Activated naive CD4-positive, alpha-beta T cell treated with anti-CD3 and anti-CD28 coated beads, Interleukin-2, amount 50 U/mL, for 24 hours (primary cell): ENCODE results near the gene SLC16A6.
"Not testable (repeated sequence)": the region's sequence is repeated elsewhere in the genome, so short reads cannot be mapped to it uniquely, and the experiment has no call there.

ENCODE experiments used
- H3K27ac Mint-ChIP-seq: one replicate; pipeline ENCODE4 v1.8.0; 2021; ENCODE audit warnings: mild to moderate bottlenecking, mixed read lengths
- H3K27me3 Mint-ChIP-seq: one replicate; pipeline ENCODE4 v1.8.0; 2021; ENCODE audit warnings: mixed read lengths
- H3K36me3 Mint-ChIP-seq: one replicate; pipeline ENCODE4 v1.8.0; 2021; ENCODE audit warnings: mixed read lengths
- H3K4me1 Mint-ChIP-seq: one replicate; pipeline ENCODE4 v1.8.0; 2021; ENCODE audit warnings: mixed read lengths
- H3K4me3 Mint-ChIP-seq: one replicate; pipeline ENCODE4 v1.8.0; 2021; ENCODE audit warnings: mild to moderate bottlenecking, mixed read lengths
- H3K9me3 Mint-ChIP-seq: one replicate; pipeline ENCODE4 v1.8.0; 2021; ENCODE audit warnings: mixed read lengths

The SLC16A6 gene

DNA sequence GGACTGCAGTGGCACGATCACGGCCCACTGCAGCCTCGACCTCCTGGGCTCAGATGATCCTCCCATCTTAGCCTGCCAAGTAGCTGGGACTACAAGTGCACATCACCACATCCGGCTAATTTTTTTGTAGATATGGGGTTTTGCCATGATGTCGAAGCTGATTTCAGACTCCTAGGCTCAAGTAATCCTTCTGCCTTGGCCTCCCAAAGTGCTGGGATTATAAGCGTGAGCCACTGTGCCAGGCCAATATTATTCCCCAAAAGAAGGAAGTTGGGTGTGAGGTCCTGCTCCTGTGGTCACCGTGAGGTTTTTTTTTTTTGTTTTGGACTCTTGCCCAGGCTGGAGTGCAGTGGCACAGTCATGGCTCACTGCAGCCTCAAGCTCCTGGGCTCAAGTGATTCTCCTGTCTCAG lies 41.6 kb downstream of the SLC16A6 start:
- Mint-ChIP-seq H3K36me3 (peaks cover 11% of the 10 kb centered on the region), H3K27ac (peak overlapping the region; percentile 94)

GRCh38 chr17:68248891-68249290 lies 42.0 kb downstream of the SLC16A6 start:
- H3K27me3 Mint-ChIP-seq: no peaks in the 10 kb centered on the region
- peaks cover 59% of the 10 kb centered on the region for H3K4me1 Mint-ChIP-seq
- H3K4me3 Mint-ChIP-seq: peak overlapping the region; percentile 94
- peak overlapping the region; percentile 94 for H3K27ac Mint-ChIP-seq
- peaks cover 9% of the 10 kb centered on the region for H3K36me3 Mint-ChIP-seq
- no peaks in the 10 kb centered on the region for H3K9me3 Mint-ChIP-seq

More for the DNA sequence above, 41.6 kb downstream of the SLC16A6 start:
- peak overlapping the region; percentile 94 for H3K4me3 Mint-ChIP-seq
- H3K27me3 Mint-ChIP-seq: no peaks in the 10 kb centered on the region
- no peaks in the 10 kb centered on the region for H3K9me3 Mint-ChIP-seq
- H3K4me1 Mint-ChIP-seq: peaks cover 63% of the 10 kb centered on the region

GRCh38 chr17:68248199-68248825 lies 42.6 kb downstream of the SLC16A6 start:
- peak overlapping the region; percentile 94 for H3K27ac Mint-ChIP-seq
- no peaks in the 10 kb centered on the region for H3K9me3 Mint-ChIP-seq
- H3K36me3 Mint-ChIP-seq: peaks cover 9% of the 10 kb centered on the region
- peak overlapping the region; percentile 94 for H3K4me3 Mint-ChIP-seq
- H3K27me3 Mint-ChIP-seq: no peaks in the 10 kb centered on the region
- peaks cover 53% of the 10 kb centered on the region for H3K4me1 Mint-ChIP-seq

DNA sequence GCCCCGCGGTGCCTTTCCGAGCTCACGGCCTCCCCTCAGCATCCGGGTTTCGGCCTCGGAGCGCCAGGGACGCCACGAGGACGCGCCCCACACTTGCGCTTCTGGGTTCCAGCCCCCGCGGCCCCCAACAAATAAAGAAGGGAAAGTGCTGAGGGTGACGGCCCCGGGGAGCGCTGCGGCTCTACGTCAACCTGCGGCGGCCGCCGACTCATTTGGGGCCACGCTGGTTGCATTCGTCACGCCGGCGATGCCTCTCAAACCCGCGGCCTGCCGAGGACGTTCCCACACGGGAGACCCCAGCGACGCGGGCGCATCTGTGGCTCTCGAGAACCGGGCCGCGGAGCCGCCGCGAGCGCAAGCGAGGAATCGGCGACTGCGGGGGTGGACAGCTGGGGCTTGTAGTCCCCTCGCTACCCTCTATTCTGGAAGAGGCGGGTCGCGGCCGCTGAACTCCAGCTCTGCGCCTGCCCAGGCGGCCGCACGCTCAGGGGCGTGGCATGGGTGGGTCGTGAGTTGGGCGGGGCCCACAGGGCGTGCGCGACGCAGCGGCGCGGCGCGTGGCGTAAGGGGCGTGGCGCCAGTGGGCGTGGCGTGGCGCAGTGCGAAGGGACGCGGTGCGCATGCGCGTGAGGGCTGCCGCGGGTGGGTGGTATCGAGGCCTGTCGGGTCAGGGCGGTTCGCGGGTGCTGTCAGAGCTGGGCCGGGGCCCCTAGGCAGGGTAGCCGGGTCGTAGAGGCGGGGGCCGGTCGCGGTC lies 43.3 kb downstream of the SLC16A6 start, which contains the start of gene AMZ2:
TSS of gene AMZ2 (plus strand) at position 599 of the 754 bp plus-strand sequence. CDS start 2,145 bp downstream, outside the sequence.
- peak within 1 kb of the TSS; percentile 94 for H3K27ac Mint-ChIP-seq
- H3K27me3 Mint-ChIP-seq: no peaks in the 10 kb centered on the region
- peaks cover 46% of the 10 kb centered on the region for H3K4me1 Mint-ChIP-seq
- peak within 1 kb of the TSS; percentile 94 for H3K4me3 Mint-ChIP-seq
- no peaks in the 10 kb centered on the region for H3K9me3 Mint-ChIP-seq
- H3K36me3 Mint-ChIP-seq: peaks cover 4% of the 10 kb centered on the region

DNA sequence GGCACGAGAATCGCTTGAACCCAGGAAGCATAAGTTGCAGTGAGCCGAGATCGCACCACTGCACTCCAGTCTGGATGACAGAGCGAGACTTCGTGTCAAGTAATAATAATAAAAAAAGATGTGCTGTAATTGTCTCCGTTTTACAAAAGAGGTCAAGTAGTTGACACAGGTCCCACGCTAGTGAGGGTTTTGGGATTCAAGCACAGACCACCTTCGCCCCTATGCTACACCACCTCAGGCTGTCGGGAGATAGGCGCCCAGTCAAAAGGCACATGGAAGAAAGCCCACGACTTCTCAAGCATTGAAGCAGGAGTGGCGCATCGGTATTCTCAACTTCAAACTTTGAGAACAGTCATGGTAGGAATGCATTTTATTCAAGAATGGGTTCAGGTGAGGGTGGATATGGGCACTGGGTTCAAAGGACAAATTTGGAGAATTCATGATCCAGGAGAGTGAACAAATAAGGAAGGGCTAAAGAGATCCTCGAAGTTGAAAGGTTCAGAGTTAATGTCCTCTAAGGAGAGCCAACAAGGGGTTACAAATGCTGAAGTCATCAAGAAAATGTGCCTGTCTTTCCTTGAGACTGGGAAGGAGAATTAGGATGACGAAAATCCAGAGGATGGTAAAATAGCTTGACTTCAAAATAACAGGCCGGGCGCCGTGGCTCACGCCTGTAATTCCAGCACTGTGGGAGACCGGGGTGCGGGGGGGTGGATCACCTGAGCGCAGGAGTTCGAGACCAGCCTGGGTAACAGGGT lies 44.5 kb downstream of the SLC16A6 start:
- Mint-ChIP-seq H3K4me3 (peak overlapping the region; percentile 94), H3K9me3 (no peaks in the 10 kb centered on the region), H3K36me3 (peaks cover 2% of the 10 kb centered on the region), H3K27me3 (no peaks in the 10 kb centered on the region), H3K4me1 (peaks cover 45% of the 10 kb centered on the region), H3K27ac (peak overlapping the region; percentile 90)

- H3K36me3 Mint-ChIP-seq: no peaks in the 10 kb centered on the region
- H3K4me3 Mint-ChIP-seq: peak overlapping the region; percentile 49
- peak overlapping the region; percentile 98 for H3K27ac Mint-ChIP-seq
- H3K27me3 Mint-ChIP-seq: no peaks in the 10 kb centered on the region
- no peaks in the 10 kb centered on the region for H3K9me3 Mint-ChIP-seq
- peaks cover 50% of the 10 kb centered on the region for H3K4me1 Mint-ChIP-seq
Measured at GRCh38 chr17:68239632-68240366, 51.1 kb downstream of the SLC16A6 start.

- peaks cover 49% of the 10 kb centered on the region for H3K4me1 Mint-ChIP-seq
- peak overlapping the region; percentile 98 for H3K27ac Mint-ChIP-seq
- H3K4me3 Mint-ChIP-seq: peak overlapping the region; percentile 49
- no peaks in the 10 kb centered on the region for H3K27me3 Mint-ChIP-seq
- H3K9me3 Mint-ChIP-seq: no peaks in the 10 kb centered on the region
- no peaks in the 10 kb centered on the region for H3K36me3 Mint-ChIP-seq
Measured at GRCh38 chr17:68238871-68239253, 52.1 kb downstream of the SLC16A6 start.

- peak overlapping the region; percentile 85 for H3K4me3 Mint-ChIP-seq
- no peaks in the 10 kb centered on the region for H3K27me3 Mint-ChIP-seq
- no peaks in the 10 kb centered on the region for H3K36me3 Mint-ChIP-seq
- no peaks in the 10 kb centered on the region for H3K9me3 Mint-ChIP-seq
- H3K4me1 Mint-ChIP-seq: peaks cover 49% of the 10 kb centered on the region
- H3K27ac Mint-ChIP-seq: peak overlapping the region; percentile 98
Measured at GRCh38 chr17:68238164-68238870, 52.6 kb downstream of the SLC16A6 start.

GRCh38 chr17:68237369-68238163 lies 53.4 kb downstream of the SLC16A6 start:
- H3K27me3 Mint-ChIP-seq, H3K36me3 Mint-ChIP-seq, H3K9me3 Mint-ChIP-seq: not testable (repeated sequence)
- peak overlapping the region; percentile 98 for H3K27ac Mint-ChIP-seq
- H3K4me3 Mint-ChIP-seq: peak overlapping the region; percentile 85
- H3K4me1 Mint-ChIP-seq: peaks cover 49% of the 10 kb centered on the region

DNA sequence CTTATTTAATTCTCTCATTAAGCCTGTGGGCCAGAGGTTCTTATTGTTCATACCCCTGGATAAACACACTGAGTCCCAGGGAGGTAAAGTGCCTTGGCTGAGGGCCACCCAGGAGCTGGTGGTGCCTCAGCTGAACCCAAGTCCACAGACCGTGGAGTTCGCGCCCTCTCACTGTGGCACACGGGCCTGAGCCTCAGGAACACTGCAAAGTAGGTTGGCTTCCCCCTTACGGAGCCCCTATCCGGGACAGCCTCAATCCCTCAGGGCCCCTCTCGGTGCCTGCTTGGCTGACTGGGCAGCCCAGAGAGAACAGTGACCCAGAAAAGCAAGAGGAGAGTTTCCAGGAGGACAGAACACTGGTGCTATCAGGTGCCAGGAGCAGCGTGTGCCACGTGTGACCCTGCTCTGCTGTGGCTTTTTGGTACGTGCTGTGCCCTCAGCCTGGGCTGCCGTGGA lies 55.6 kb downstream of the SLC16A6 start:
- Mint-ChIP-seq H3K27ac (peak overlapping the region; percentile 68), H3K4me1 (peaks cover 39% of the 10 kb centered on the region)
- H3K4me3 Mint-ChIP-seq, H3K9me3 Mint-ChIP-seq, H3K36me3 Mint-ChIP-seq, H3K27me3 Mint-ChIP-seq: not testable (repeated sequence)

DNA sequence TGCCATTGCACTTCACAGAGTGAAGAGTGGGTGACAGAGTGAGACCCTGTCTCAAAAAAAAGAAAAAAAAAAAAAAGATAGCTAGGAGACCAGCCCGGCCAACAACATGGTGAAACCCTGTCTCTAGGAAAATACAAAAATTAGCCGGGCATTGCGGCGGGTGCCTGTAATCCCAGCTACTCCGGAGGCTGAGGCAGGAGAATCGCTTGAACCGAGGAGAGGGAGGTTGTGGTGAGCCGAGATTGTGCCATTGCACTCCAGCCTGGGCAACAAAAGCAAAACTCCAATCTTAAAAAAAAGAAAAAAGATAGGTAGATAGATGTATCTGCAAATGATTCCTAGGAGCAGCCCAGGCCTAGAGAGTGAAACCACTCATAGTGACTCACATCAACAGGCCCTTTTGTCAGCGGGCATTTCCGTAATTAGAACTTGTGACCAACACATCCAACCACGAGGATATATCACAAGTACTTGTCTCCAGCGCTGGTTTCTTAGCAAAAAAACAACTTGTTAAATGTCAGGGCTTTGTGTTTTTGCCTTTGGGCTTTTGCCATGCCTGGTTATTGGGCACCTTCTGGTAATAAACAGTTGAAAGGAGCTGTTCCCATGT lies 56.1 kb downstream of the SLC16A6 start:
- peaks cover 34% of the 10 kb centered on the region for H3K4me1 Mint-ChIP-seq

DNA sequence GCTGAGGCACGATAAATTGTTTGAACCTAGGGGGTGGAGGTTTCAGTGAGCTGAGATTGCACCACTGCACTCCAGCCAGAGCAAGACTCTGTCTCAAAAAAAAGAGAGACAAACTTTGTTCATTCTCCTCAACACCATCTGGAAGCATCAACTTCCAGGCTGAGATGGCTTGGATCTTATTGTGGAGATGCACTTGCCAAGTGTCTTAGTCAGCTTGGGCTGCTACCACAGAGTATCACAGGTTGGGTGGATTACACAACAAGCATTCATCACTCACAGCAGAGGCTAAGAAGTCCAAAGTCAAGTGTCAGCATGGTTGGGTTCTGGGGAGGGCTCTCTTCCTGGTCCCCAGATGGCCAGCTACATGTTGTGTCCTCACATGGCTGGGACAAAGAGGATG lies 58.2 kb downstream of the SLC16A6 start:
- not testable (repeated sequence) for H3K27me3 Mint-ChIP-seq, H3K27ac Mint-ChIP-seq, H3K36me3 Mint-ChIP-seq, H3K9me3 Mint-ChIP-seq, H3K4me3 Mint-ChIP-seq
- H3K4me1 Mint-ChIP-seq: peaks cover 24% of the 10 kb centered on the region

More for the DNA sequence above, 56.1 kb downstream of the SLC16A6 start:
- H3K36me3 Mint-ChIP-seq, H3K4me3 Mint-ChIP-seq, H3K27ac Mint-ChIP-seq, H3K9me3 Mint-ChIP-seq, H3K27me3 Mint-ChIP-seq: not testable (repeated sequence)

- Mint-ChIP-seq H3K9me3 (no peaks in the 10 kb centered on the region), H3K4me1 (peaks cover 17% of the 10 kb centered on the region), H3K36me3 (peaks cover 6% of the 10 kb centered on the region), H3K27me3 (no peaks in the 10 kb centered on the region), H3K27ac (no peak overlapping the region), H3K4me3 (no peak overlapping the region)
Measured at GRCh38 chr17:68231541-68231940, 59.4 kb downstream of the SLC16A6 start.

GRCh38 chr17:68231131-68231530 lies 59.8 kb downstream of the SLC16A6 start:
- H3K27me3 Mint-ChIP-seq, H3K27ac Mint-ChIP-seq, H3K36me3 Mint-ChIP-seq, H3K9me3 Mint-ChIP-seq, H3K4me3 Mint-ChIP-seq: not testable (repeated sequence)
- peaks cover 17% of the 10 kb centered on the region for H3K4me1 Mint-ChIP-seq
